Gastrocnemius medialis (tissue), 4 donors: ENCODE data around the gene LAP3.
"Not testable (repeated sequence)": the region's sequence is repeated elsewhere in the genome, so short reads cannot be mapped to it uniquely, and the experiment has no call there.

Experiments
- CTCF ChIP-seq, 5 experiments: fragments of 450-650 bp in 3 of 5; fragments of 200-600 bp in 2 of 5; sonication (generic) in 2 of 5; IDR thresholded peaks in 4 of 5; conservative IDR thresholded peaks in 1 of 5; 1 replicate in 4 of 5; 2 replicates in 1 of 5; pipeline ENCODE4 v1.5.1; 2016 to 2019; ENCODE audit warnings: antibody characterized with exemption in 5 of 5, mild to moderate bottlenecking in 3 of 5, moderate library complexity in 3 of 5
- POLR2A ChIP-seq, 2 donors: fragments of 450-650 bp; IDR thresholded peaks; one replicate each; pipeline ENCODE4 v1.6.1; 2017; ENCODE audit warnings: antibody characterized with exemption in 2 of 2, mild to moderate bottlenecking in 2 of 2, moderate library complexity in 2 of 2

GRCh38 chr4:17575177-17575576 lies 1.8 kb upstream of the LAP3 start:
- TF ChIP-seq CTCF (IDR thresholded peaks at IDR 0.05 in 4 of 5, conservative IDR thresholded peaks at IDR 0.05 in 1 of 5); POLR2A (IDR thresholded peaks at IDR 0.05): not testable (repeated sequence)
